ENCODE measurements around the gene NAALADL2. TPM values are rescaled to one million over a fixed set of nuclear protein-coding genes. Genes with fewer than 3 reads are reported as not detected.

The NAALADL2 gene
- polyA plus RNA-seq, 1 donor from 2014 or later, result 1.6 TPM

- Histone ChIP-seq H3K4me3 (ENCODE audit: low read length) (no peak overlapping the region), H3K4me2 (ENCODE audit: low read length) (no peak overlapping the region), H3K9me3 (ENCODE audit: low read length) (no peaks in the 10 kb centered on the region), H4K20me1 (ENCODE audit: insufficient read depth) (no peaks in the 10 kb centered on the region), H3K27me3 (ENCODE audit: insufficient read depth, low read depth, low read length) (no peaks in the 10 kb centered on the region), H3F3A (ENCODE audit: insufficient read depth, low read length, poor library complexity, severe bottlenecking) (no peaks in the 10 kb centered on the region), H3K9ac (ENCODE audit: low read length) (no peak overlapping the region), H3K36me3 (ENCODE audit: insufficient read depth, low read length) (no peaks in the 10 kb centered on the region), H2AFZ (ENCODE audit: low read depth, low read length) (no peak overlapping the region), H3K9me2 (ENCODE audit: insufficient read depth, low read length) (no peaks in the 10 kb centered on the region), H3K27ac (ENCODE audit: low read length) (no peak overlapping the region), H3K79me2 (replicated peaks; ENCODE audit: insufficient read depth, low read length) (no peaks in the 10 kb centered on the region)
- TF ChIP-seq MXI1 (conservative IDR thresholded peaks at IDR 0.05; ENCODE audit: poor library complexity, severe bottlenecking) (no peak), SMC3 (conservative IDR thresholded peaks at IDR 0.05; ENCODE audit: poor library complexity) (no peak), POLR2AphosphoS5 (IDR thresholded peaks at IDR 0.05) (no peak), CTCF (IDR thresholded peaks at IDR 0.05; ENCODE audit: poor library complexity, severe bottlenecking) (no peak), EZH2 (IDR thresholded peaks at IDR 0.05; ENCODE audit: borderline replicate concordance, insufficient read depth, low read length, poor library complexity, severe bottlenecking) (no peak), TAF1 (IDR thresholded peaks at IDR 0.05; ENCODE audit: low read depth) (no peak), REST (IDR thresholded peaks at IDR 0.05; ENCODE audit: borderline replicate concordance) (no peak), EP300 (conservative IDR thresholded peaks at IDR 0.05; ENCODE audit: poor library complexity, severe bottlenecking) (no peak), RAD21 (conservative IDR thresholded peaks at IDR 0.05) (no peak)
Measured at GRCh38 chr3:174822320-174822719, 36.8 kb upstream of the NAALADL2 start.

GRCh38 chr3:174826069-174826468 is 33.1 kb upstream of the NAALADL2 start:
- Histone ChIP-seq H3K9ac (ENCODE audit: low read length) (no peak overlapping the region), H2AFZ (ENCODE audit: low read depth, low read length) (no peak overlapping the region), H3K79me2 (replicated peaks; ENCODE audit: insufficient read depth, low read length) (no peaks in the 10 kb centered on the region), H3K9me3 (ENCODE audit: low read length) (no peaks in the 10 kb centered on the region), H3K27ac (ENCODE audit: low read length) (no peak overlapping the region), H3K9me2 (ENCODE audit: insufficient read depth, low read length) (no peaks in the 10 kb centered on the region), H4K20me1 (ENCODE audit: insufficient read depth) (no peaks in the 10 kb centered on the region), H3K4me3 (ENCODE audit: low read length) (no peak overlapping the region), H3K36me3 (ENCODE audit: insufficient read depth, low read length) (no peaks in the 10 kb centered on the region), H3K4me2 (ENCODE audit: low read length) (no peak overlapping the region), H3F3A (ENCODE audit: insufficient read depth, low read length, poor library complexity, severe bottlenecking) (no peaks in the 10 kb centered on the region), H3K27me3 (ENCODE audit: insufficient read depth, low read depth, low read length) (no peaks in the 10 kb centered on the region)
- TF ChIP-seq POLR2AphosphoS5 (IDR thresholded peaks at IDR 0.05) (no peak), TAF1 (IDR thresholded peaks at IDR 0.05; ENCODE audit: low read depth) (no peak), EP300 (conservative IDR thresholded peaks at IDR 0.05; ENCODE audit: poor library complexity, severe bottlenecking) (no peak), RAD21 (conservative IDR thresholded peaks at IDR 0.05) (no peak), SMC3 (conservative IDR thresholded peaks at IDR 0.05; ENCODE audit: poor library complexity) (no peak), REST (IDR thresholded peaks at IDR 0.05; ENCODE audit: borderline replicate concordance) (no peak), MXI1 (conservative IDR thresholded peaks at IDR 0.05; ENCODE audit: poor library complexity, severe bottlenecking) (no peak), EZH2 (IDR thresholded peaks at IDR 0.05; ENCODE audit: borderline replicate concordance, insufficient read depth, low read length, poor library complexity, severe bottlenecking) (no peak), CTCF (IDR thresholded peaks at IDR 0.05; ENCODE audit: poor library complexity, severe bottlenecking) (no peak)
